NCI-H146 (cell line): Measurements from ENCODE around the gene TOM1.

Experiments
- DNase-seq: peaks from one replicate; lab custom pipeline; 2025; lab: John Stamatoyannopoulos, UW

The TOM1 gene

DNA sequence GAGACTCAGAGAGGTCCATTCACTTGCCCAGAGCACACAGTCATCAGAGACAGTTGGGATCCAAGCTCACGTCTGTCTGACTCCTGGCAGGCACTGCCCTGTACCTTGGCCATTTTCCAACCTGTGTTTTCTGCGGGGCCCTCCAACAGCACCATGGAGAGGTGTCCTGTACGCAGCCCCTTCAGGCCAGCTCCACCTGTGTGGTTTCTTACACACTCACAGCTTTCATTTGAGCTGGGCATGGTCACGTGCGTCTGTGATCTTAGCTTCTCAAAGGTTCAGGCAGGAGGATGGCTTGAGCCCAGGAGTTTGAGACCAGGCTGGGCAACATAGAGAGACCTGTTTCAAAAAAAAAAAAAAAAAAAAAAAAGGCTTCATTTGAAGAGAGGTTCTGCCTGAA is 24.4 kb downstream of the TOM1 start:
- no peak for DNase-seq

DNA sequence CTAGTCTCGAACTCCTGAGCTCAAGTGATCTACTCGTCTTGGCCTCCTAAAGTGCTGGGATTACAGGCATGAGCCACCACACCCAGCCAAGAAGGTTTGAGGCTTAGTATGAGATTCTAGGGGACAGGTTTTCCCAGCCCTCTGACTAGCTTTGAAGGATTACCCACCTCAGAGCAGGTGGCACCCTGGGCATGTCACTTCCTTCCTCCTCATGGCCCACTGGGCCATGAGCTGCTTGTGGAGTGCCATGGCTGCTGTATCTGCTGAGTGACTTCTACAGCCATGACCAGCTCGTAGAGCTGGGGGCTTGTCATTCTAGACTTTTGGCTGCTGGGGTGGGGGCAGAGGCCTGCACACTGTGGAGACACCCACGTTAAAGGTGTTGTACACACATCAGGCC is 25.1 kb downstream of the TOM1 start:
- no peak for DNase-seq

- DNase-seq = no peak
These were observed 25.5 kb downstream of the TOM1 start for GRCh38 chr22:35325209-35325608.

- no peak for DNase-seq
These were observed 27.3 kb downstream of the TOM1 start for GRCh38 chr22:35326854-35327562.

GRCh38 chr22:35327690-35328471 is 28.2 kb downstream of the TOM1 start:
- DNase-seq = no peak

DNA sequence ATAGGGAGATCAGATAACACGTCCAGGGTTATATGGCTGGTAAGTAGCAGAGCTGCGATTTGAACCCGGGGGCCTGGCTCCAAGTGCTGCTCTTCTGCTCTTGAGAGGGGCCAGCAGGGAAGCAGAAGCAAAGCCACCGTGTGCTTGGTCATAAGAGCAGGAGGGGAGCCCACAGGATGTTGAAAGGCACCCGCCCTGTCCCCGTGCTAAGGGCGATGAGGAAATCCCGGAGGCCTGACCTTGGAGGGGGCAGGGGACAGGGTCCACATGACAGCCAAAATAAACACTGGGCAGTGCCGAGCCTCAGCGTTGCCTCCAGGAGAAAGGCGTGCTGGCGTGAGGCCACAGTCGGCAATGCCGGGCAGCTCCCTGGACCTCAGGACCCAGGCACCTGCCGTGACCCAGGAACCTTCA is 28.8 kb downstream of the TOM1 start:
- DNase-seq = no peak

DNA sequence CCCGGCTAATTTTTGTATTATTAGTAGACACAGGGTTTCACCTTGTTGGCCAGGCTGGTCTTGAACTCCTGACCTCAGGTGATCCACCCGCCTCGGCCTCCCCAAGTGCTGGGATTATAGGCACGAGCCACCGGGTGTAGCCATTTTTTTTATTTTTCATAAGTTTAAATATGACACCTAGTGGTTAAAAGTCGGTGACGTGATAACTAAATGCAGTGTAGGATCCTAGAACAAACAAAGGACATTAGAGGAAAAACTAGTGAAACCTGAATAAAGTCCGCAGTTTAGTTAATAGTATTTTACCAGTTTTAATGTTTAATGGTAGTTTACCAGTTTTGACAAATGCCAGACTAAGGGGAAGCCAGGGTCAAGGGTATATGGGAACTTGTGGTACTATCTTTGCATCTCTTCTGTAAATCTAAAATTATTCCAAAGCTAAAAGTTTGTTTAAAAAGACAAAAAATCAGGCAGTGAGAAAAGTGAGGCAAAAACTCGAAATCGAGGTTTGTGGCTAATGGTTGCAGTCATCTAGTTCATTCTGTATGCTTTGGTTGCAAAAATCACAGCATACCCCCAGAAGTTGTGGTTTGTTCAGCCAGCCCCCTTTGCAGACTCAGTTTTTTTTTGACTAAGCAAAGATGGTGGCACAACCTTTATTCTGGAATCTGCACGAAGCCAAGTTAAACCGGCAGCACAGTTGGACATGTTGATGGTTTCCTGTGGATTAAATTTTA is 29.6 kb downstream of the TOM1 start:
- DNase-seq = no peak

DNA sequence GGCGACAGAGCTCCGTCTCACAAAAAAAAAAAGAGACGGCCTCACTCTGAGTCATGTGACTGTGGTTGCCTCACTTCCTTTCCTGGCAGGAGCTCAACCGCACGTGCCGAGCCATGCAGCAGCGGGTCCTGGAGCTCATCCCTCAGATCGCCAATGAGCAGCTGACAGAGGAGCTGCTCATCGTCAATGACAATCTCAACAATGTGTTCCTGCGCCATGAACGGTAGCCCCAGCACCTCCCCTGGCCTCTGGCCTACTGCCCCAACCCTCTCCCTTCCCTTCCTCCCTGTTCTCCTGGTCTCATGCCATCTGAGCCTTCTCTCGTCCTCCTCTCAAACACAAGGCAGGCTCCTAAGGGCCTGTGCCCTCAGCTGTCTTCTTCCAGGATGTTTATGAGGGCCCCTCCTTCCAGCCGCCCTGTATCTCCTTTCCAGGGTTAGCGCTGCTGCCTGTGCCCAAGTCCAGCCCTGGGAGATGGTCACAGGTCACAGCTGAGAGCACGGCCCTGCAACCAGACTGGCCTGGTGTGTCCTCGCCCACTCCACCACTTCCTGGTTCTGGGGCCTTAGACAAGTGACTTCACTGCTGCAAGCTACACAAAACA is 30.7 kb downstream of the TOM1 start:
- DNase-seq = no peak

DNA sequence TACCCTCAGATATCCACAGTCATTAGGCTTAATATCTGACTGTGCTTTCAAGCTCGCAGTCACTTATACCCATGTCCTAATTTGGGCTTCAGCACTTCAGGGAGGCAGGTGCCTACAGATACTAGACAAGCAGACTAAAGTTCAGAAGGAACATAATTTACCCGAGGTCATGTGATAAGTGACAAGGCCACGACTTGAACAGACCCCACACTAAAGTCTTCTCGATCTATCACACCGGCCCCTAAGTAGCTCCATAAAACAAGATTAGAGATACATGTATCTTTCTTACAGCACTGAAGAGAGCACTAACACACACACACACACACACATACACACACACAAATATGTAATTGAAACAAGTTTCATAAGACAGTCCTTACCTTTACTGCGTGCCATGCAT is 32.6 kb downstream of the TOM1 start:
- no peak for DNase-seq

GRCh38 chr22:35333220-35333619 is 33.5 kb downstream of the TOM1 start:
- DNase-seq = no peak

DNA sequence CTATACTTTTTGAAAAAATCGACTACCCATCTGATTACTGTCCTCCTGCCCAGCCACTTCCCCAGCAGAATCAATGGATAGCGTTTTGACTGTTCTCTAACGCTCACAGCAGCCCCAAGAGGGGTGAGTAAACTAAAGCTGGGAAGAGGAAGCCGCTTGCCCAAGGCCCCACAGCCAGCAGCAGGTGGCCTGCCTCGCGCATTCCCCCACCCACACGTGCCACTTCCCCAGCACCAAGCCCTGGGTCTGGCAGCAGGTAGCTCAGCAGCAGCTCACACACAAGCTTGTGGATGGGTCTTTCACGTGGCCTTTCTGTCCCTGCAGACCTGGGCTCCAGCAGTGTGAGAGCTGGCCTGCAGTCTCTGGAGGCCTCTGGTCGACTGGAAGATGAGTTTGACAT is 34.3 kb downstream of the TOM1 start:
- no peak for DNase-seq

- DNase-seq = no peak
These were observed 35.8 kb downstream of the TOM1 start for GRCh38 chr22:35335468-35335867.

- DNase-seq = no peak
These were observed 36.5 kb downstream of the TOM1 start for GRCh38 chr22:35335936-35336781.

DNA sequence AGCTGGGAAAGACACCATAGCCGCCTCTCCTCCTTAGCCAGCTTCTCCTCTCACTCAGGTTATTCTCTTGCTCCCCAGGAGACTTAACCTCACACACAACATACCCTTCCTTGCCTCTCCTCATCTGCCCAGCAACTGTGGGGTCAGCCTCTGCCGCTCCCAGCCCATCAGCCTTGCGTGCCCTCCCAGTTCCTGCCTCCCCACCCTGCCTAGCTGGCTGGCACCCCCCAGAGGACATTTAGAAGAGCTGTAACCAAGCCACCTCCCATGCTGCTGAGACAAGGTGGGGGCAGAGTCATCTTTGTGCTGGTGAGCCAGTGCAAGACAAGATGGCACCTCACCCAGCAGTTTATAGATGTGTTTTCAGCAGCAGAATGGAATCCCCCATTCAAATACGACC is 38.2 kb downstream of the TOM1 start:
- no peak for DNase-seq

- no peak for DNase-seq
These were observed 41.6 kb downstream of the TOM1 start for GRCh38 chr22:35341090-35341874.

- DNase-seq = no peak
These were observed 42.7 kb downstream of the TOM1 start for GRCh38 chr22:35342390-35342789.

DNA sequence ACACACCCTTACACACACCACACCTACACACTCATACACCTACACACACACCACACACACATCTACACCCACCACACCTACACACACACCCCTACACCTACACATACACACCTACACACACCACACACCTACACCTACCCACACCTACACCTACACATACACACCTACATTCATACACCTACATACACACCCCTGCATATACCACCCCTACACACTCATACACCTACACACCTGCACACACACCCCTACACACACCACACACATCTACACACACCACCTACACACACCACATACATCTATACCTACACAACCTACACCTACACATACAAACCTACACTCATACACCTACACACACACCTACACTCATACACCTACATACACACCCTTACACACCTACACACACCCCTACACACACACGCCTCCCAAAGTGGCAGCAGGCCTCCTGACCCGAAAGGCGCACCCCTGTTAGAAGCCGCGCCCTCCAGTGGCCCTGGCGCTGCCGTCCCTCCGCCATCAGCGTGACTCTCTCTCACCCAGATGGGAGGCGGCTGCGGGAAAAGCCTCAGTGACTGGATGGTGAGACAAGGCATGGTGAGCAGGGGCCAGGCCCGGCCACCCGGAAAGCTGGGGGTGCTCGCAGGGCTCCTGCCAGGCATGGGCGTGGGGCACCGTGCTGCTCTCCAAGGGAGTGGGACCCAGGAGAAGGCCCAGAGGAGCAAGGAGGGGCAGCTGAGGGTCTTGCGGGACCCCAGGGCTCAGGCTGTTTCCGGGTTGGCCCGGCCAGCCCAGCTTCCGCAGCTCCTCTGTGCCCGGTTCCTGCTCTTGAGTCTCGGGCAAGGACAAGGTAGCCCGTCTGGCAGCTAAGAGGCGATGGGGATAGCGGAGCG is 44.2 kb downstream of the TOM1 start:
- no peak for DNase-seq

- DNase-seq = no peak
These were observed 45.4 kb downstream of the TOM1 start for GRCh38 chr22:35344956-35345690.
